HCT116 (cell line): Measurements from ENCODE around the gene NCAPG2.

Experiments
- EZH2phosphoT487 ChIP-seq: fragments of 200-600 bp; IDR thresholded peaks from 2 replicates; pipeline ENCODE4 v1.6.1; 2018; ENCODE audit warnings: antibody characterized with exemption, borderline replicate concordance
- JUND ChIP-seq: IDR thresholded peaks from 2 replicates; pipeline ENCODE4 v1.6.1; 2012
- POLR2A ChIP-seq: IDR thresholded peaks from 2 replicates; pipeline ENCODE4 v1.7.0; 2011; ENCODE audit warnings: borderline replicate concordance; ENCODE audit not compliant: insufficient read depth, insufficient read length; ENCODE audit errors: extremely low read depth
- POLR2AphosphoS5 ChIP-seq: IDR thresholded peaks from 2 replicates; pipeline ENCODE4 v1.6.1; 2011; ENCODE audit warnings: mild to moderate bottlenecking, low read depth, low read length, moderate library complexity
- RAD21 ChIP-seq: IDR thresholded peaks from 2 replicates; pipeline ENCODE4 v1.6.1; 2012; ENCODE audit warnings: low read depth, mild to moderate bottlenecking
- ZFX ChIP-seq: fragments of 450-650 bp; IDR thresholded peaks from 2 replicates; pipeline ENCODE4 v1.6.1; 2017
- TF ChIP-seq, protein P1 (sequence below), 3 experiments: fragments of 200-600 bp in 1 of 3; sonication (generic) in 1 of 3; IDR thresholded peaks in 2 of 3; conservative IDR thresholded peaks in 1 of 3; 2 replicates each; pipeline ENCODE4 v1.5.1; 2012 to 2017; ENCODE audit warnings: low read depth in 2 of 3, low read length in 2 of 3, antibody characterized with exemption in 1 of 3, borderline replicate concordance in 1 of 3, control low read depth in 1 of 3, mild to moderate bottlenecking in 1 of 3, mixed read lengths in 1 of 3, mixed run types in 1 of 3, moderate library complexity in 1 of 3; ENCODE audit not compliant: insufficient read depth in 1 of 3
- TF ChIP-seq, protein P2 (sequence below): IDR thresholded peaks from 2 replicates; pipeline ENCODE4 v1.6.1; 2012; ENCODE audit warnings: low read depth
- TF ChIP-seq, protein P3 (sequence below): IDR thresholded peaks from 2 replicates; pipeline ENCODE4 v1.6.1; 2012
- TF ChIP-seq, protein P4 (sequence below): IDR thresholded peaks from 2 replicates; pipeline ENCODE4 v1.6.1; 2011; ENCODE audit warnings: mild to moderate bottlenecking, low read length, moderate library complexity; ENCODE audit not compliant: insufficient replicate concordance; ENCODE audit errors: extremely low read depth

DNA sequence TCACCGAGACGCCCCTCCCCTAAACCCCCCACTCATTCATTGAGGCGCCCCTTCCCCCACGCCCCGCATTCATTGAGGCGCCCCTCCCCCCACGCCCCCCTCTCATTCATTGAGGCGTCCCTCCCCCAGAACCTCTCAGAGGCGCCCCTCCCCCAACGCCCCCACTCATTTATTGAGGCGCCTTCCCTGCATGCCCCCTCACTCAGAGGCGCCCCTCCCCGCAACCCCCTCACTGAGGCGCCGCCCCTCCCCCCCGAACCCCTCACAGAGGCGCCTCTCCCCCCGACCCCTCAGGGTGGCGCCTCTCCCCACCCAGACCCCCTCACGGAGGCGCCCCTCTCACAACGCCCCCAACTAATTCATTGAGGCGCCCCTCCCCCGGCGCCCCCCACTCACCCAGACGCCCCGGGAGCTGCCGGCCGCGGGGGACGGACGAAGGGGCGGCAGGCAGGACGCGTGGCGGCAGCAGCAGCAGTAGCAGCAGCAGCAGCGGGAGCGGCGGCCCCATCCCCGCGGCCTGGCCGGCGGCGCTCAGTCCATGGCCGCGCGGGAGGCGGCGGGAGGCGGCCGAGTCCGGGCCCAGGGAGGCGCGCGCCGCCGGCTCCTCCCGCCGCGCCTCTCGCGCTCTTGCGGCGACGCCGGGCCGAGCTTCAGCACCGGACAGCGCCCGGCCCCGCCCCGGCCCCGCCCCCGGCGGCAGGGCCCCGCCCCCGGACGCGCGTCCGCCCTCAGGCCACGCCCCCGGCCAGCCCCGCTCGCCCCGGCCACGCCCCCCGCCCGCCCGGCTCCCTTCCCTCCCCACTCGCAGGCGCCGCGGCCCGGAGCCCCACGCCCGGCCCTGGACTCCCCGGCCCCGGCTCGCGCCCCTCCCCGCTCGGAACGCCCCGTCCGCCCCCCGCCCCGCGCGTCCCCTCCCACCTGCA, 117.2 kb downstream of the NCAPG2 start, which contains the start of gene PTPRN2:
- TF ChIP-seq POLR2AphosphoS5 = no peak
- TF ChIP-seq, protein P1, sequence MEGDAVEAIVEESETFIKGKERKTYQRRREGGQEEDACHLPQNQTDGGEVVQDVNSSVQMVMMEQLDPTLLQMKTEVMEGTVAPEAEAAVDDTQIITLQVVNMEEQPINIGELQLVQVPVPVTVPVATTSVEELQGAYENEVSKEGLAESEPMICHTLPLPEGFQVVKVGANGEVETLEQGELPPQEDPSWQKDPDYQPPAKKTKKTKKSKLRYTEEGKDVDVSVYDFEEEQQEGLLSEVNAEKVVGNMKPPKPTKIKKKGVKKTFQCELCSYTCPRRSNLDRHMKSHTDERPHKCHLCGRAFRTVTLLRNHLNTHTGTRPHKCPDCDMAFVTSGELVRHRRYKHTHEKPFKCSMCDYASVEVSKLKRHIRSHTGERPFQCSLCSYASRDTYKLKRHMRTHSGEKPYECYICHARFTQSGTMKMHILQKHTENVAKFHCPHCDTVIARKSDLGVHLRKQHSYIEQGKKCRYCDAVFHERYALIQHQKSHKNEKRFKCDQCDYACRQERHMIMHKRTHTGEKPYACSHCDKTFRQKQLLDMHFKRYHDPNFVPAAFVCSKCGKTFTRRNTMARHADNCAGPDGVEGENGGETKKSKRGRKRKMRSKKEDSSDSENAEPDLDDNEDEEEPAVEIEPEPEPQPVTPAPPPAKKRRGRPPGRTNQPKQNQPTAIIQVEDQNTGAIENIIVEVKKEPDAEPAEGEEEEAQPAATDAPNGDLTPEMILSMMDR (IDR thresholded peaks at IDR 0.05 in 2 of 3, conservative IDR thresholded peaks at IDR 0.05 in 1 of 3; ENCODE audit: borderline replicate concordance in 1 of 3, insufficient read depth in 1 of 3, low read depth in 2 of 3, low read length in 2 of 3) = no peak
- no peak for TF ChIP-seq POLR2A
- no peak for TF ChIP-seq JUND
- TF ChIP-seq, protein P2, sequence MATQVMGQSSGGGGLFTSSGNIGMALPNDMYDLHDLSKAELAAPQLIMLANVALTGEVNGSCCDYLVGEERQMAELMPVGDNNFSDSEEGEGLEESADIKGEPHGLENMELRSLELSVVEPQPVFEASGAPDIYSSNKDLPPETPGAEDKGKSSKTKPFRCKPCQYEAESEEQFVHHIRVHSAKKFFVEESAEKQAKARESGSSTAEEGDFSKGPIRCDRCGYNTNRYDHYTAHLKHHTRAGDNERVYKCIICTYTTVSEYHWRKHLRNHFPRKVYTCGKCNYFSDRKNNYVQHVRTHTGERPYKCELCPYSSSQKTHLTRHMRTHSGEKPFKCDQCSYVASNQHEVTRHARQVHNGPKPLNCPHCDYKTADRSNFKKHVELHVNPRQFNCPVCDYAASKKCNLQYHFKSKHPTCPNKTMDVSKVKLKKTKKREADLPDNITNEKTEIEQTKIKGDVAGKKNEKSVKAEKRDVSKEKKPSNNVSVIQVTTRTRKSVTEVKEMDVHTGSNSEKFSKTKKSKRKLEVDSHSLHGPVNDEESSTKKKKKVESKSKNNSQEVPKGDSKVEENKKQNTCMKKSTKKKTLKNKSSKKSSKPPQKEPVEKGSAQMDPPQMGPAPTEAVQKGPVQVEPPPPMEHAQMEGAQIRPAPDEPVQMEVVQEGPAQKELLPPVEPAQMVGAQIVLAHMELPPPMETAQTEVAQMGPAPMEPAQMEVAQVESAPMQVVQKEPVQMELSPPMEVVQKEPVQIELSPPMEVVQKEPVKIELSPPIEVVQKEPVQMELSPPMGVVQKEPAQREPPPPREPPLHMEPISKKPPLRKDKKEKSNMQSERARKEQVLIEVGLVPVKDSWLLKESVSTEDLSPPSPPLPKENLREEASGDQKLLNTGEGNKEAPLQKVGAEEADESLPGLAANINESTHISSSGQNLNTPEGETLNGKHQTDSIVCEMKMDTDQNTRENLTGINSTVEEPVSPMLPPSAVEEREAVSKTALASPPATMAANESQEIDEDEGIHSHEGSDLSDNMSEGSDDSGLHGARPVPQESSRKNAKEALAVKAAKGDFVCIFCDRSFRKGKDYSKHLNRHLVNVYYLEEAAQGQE = peak; percentile 65
- TF ChIP-seq, protein P3, sequence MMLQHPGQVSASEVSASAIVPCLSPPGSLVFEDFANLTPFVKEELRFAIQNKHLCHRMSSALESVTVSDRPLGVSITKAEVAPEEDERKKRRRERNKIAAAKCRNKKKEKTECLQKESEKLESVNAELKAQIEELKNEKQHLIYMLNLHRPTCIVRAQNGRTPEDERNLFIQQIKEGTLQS = no peak
- no peak for TF ChIP-seq EZH2phosphoT487
- no peak for TF ChIP-seq ZFX
- TF ChIP-seq, protein P4, sequence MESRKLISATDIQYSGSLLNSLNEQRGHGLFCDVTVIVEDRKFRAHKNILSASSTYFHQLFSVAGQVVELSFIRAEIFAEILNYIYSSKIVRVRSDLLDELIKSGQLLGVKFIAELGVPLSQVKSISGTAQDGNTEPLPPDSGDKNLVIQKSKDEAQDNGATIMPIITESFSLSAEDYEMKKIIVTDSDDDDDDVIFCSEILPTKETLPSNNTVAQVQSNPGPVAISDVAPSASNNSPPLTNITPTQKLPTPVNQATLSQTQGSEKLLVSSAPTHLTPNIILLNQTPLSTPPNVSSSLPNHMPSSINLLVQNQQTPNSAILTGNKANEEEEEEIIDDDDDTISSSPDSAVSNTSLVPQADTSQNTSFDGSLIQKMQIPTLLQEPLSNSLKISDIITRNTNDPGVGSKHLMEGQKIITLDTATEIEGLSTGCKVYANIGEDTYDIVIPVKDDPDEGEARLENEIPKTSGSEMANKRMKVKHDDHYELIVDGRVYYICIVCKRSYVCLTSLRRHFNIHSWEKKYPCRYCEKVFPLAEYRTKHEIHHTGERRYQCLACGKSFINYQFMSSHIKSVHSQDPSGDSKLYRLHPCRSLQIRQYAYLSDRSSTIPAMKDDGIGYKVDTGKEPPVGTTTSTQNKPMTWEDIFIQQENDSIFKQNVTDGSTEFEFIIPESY = no peak
- TF ChIP-seq RAD21 = no peak
